Measurements from ENCODE around the gene DEPDC7. TPM values are rescaled to one million over a fixed set of nuclear protein-coding genes. Genes with fewer than 3 reads are reported as not detected.

DEPDC7 gene
- total and polyA plus RNA-seq, 9 of the 15 experiments (the other 6 are each of a cell fraction or from before 2014, with no cell fraction given) = 5.4 to 19.9 (median 12.0) TPM

DNA sequence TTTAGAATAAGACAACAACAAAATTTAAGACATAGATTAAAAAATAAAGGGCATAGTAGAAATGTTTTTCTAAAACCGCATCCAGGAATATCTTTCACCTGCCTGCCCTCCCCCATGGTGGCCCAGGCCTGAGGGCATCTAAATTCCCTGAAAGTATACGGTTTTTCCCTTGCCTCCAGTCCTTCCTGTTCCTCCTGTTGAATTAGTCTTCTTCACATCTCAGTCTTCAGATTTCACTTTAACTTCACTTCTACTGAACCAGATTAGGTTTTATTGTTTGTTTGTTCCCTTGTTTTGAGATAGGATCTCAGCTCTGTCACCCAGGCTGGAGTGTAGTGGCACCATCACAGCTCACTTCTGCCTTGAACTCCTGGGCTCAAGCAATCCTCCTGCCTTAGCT lies 33.1 kb upstream of the DEPDC7 start:
- 76% methylated on average over 2 of the region's 2 CpGs for WGBS (ENCODE audit: insufficient coverage, low coverage, missing lambda C conversion rate)
- Histone ChIP-seq H3K4me2 (ENCODE audit: insufficient read depth, low read length) (no peak overlapping the region), H3K9ac (ENCODE audit: insufficient read depth in 1 of 2, low read depth in 2 of 2, low read length in 2 of 2) (no peak overlapping the region), H4K20me1 (replicated peaks; ENCODE audit: control insufficient read depth, insufficient read depth, low read length) (no peaks in the 10 kb centered on the region), H3K27ac (ENCODE audit: extremely low read depth, low read depth, low read length) (no peak overlapping the region), H3K4me3 (no peak overlapping the region), H2AFZ (ENCODE audit: low read depth, low read length) (no peak overlapping the region), H3K27me3 (ENCODE audit: control insufficient read depth in 2 of 2, insufficient read depth in 2 of 2, low read length in 2 of 2) (no peaks in the 10 kb centered on the region), H3K9me3 (replicated peaks; ENCODE audit: control insufficient read depth, insufficient read depth, low read depth, low read length) (no peaks in the 10 kb centered on the region), H3K4me1 (replicated peaks in 1 of 2; ENCODE audit: control insufficient read depth in 2 of 2, insufficient read depth in 2 of 2, low read length in 2 of 2) (peaks cover 0 to 2% of the 10 kb centered on the region in 2 experiments; a peak in 1 of 5 replicates), H3K9me1 (ENCODE audit: control insufficient read depth, insufficient read depth, low read length) (no peaks in the 10 kb centered on the region), H3K79me2 (ENCODE audit: control insufficient read depth, insufficient read depth, low read length) (no peaks in the 10 kb centered on the region), H3K36me3 (ENCODE audit: control insufficient read depth, insufficient read depth, low read length) (peaks cover 11% of the 10 kb centered on the region; the same call in 2 of the 3 replicates)
- ATAC-seq (no peak), FAIRE-seq (no peak), DNase-seq (ENCODE audit: extremely low read depth in 1 of 4, low spot score in 3 of 4) (no peak)
- CTCF ChIA-PET (ENCODE audit: low intra/inter-chr PET ratio) = no interaction called here
- no TSS peak for BruUV-seq (replicated peaks)
- TF ChIP-seq ZNF778 (CRISPR knock-in tag; IDR thresholded peaks at IDR 0.05) (no peak), HNRNPUL1 (IDR thresholded peaks at IDR 0.05; ENCODE audit: low read length) (no peak), GATAD2B (IDR thresholded peaks at IDR 0.05; ENCODE audit: borderline replicate concordance) (no peak), EP400 (IDR thresholded peaks at IDR 0.05) (no peak), SIN3B (IDR thresholded peaks at IDR 0.05; ENCODE audit: low read depth) (no peak), HLTF (IDR thresholded peaks at IDR 0.05) (no peak), SAP30 (IDR thresholded peaks at IDR 0.05; ENCODE audit: borderline replicate concordance, insufficient read depth, low read depth, low read length, poor library complexity, severe bottlenecking) (no peak), NRF1 (conservative IDR thresholded peaks at IDR 0.05 in 1 of 2, IDR thresholded peaks at IDR 0.05 in 1 of 2) (no peak), ARHGAP35 (IDR thresholded peaks at IDR 0.05; ENCODE audit: partially characterized antibody) (no peak), POLR3G (IDR thresholded peaks at IDR 0.05; ENCODE audit: extremely low read depth, insufficient read length, insufficient replicate concordance) (no peak), DPF2 (IDR thresholded peaks at IDR 0.05) (no peak), HMG20B (CRISPR knock-in tag; IDR thresholded peaks at IDR 0.05) (no peak)
- TF ChIP-seq, protein P1, sequence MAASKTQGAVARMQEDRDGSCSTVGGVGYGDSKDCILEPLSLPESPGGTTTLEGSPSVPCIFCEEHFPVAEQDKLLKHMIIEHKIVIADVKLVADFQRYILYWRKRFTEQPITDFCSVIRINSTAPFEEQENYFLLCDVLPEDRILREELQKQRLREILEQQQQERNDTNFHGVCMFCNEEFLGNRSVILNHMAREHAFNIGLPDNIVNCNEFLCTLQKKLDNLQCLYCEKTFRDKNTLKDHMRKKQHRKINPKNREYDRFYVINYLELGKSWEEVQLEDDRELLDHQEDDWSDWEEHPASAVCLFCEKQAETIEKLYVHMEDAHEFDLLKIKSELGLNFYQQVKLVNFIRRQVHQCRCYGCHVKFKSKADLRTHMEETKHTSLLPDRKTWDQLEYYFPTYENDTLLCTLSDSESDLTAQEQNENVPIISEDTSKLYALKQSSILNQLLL (CRISPR knock-in tag; IDR thresholded peaks at IDR 0.05; ENCODE audit: borderline replicate concordance) = no peak
- intact Hi-C loops (cut with micrococcal nuclease) = no loop called here
- in situ Hi-C loops (cut with MboI) = no loop called here
- POLR2A ChIA-PET = interaction anchor here (0.9 to 1.4 kb wide), 2 partner anchors 8 to 12 kb away, joined by 3 to 4 read pairs; no protein-coding TSS in a partner anchor
